A673 (cell line): ENCODE results near the gene MRPL28.

Experiments used
- EZH2 ChIP-seq: fragments of 200-600 bp; sonication (generic); IDR thresholded peaks from 2 replicates; pipeline ENCODE4 v1.6.1; 2017; ENCODE audit warnings: borderline replicate concordance, low read depth, mild to moderate bottlenecking, mixed read lengths, antibody characterized with exemption, low read length; ENCODE audit not compliant: poor library complexity, severe bottlenecking
- TF ChIP-seq, protein P1 (sequence below): fragments of 300-800, 200-600 bp; sonication (generic); conservative IDR thresholded peaks from 2 replicates; pipeline ENCODE4 v1.5.1; 2017; ENCODE audit warnings: low read depth, mild to moderate bottlenecking, antibody characterized with exemption, low read length, moderate library complexity, mixed read lengths

DNA sequence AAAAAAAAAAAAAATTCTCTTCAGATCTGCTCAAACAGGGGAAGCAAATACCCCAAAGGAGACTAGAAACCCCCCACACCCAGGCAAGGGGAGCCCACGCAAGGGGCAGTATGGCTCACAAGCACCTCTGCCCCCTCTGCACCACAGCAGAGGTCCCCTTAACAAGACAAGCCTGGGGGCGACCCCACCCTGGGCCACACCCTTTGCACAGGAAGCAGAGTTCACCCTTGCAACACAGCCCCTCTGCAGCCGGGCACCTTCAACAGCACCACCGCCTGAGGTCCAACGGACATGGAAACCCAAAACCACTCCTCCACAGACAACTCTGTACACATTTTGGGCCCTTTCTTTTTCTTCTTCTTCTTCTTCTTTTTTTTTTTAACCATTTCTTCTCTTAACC lies 30.7 kb downstream of the MRPL28 start:
- TF ChIP-seq, protein P1, sequence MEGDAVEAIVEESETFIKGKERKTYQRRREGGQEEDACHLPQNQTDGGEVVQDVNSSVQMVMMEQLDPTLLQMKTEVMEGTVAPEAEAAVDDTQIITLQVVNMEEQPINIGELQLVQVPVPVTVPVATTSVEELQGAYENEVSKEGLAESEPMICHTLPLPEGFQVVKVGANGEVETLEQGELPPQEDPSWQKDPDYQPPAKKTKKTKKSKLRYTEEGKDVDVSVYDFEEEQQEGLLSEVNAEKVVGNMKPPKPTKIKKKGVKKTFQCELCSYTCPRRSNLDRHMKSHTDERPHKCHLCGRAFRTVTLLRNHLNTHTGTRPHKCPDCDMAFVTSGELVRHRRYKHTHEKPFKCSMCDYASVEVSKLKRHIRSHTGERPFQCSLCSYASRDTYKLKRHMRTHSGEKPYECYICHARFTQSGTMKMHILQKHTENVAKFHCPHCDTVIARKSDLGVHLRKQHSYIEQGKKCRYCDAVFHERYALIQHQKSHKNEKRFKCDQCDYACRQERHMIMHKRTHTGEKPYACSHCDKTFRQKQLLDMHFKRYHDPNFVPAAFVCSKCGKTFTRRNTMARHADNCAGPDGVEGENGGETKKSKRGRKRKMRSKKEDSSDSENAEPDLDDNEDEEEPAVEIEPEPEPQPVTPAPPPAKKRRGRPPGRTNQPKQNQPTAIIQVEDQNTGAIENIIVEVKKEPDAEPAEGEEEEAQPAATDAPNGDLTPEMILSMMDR: no peak
- TF ChIP-seq EZH2: no peak
